Measurements from ENCODE around the gene CAMK1D. TPM values are rescaled to one million over a fixed set of nuclear protein-coding genes. Genes with fewer than 3 reads are reported as not detected.

CAMK1D gene
- total and polyA plus RNA-seq, 8 donors, result 4.4 to 10.8 (median 4.8) TPM

DNA sequence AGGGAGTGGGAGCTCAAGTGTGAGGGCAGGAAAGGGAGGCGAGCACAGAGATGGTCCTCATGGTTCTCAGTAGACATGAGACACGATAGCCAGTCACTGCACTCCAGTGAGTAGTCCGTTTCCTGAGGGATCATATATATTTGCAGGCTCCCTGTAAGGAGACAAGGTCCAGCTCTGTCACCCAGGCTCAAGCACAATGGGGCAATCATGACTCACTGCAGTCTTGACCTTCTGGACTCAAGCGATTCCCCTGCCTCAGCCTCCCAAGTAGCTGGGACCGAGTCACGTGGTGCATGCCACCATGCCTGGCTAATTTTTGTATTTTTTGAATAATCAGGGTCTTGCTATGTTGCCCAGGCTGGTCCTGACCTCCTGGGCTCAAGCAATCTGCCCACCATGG lies 535.5 kb downstream of the CAMK1D start:
- Histone ChIP-seq H3K36me3 (no peaks in the 10 kb centered on the region), H3K4me3 (no peak overlapping the region), H3K9me3 (no peaks in the 10 kb centered on the region), H3K27me3 (no peaks in the 10 kb centered on the region), H3K4me1 (no peaks in the 10 kb centered on the region), H3K27ac (no peak overlapping the region)
- DNase-seq (no peak), ATAC-seq (no peak)
- TF ChIP-seq, protein P1, sequence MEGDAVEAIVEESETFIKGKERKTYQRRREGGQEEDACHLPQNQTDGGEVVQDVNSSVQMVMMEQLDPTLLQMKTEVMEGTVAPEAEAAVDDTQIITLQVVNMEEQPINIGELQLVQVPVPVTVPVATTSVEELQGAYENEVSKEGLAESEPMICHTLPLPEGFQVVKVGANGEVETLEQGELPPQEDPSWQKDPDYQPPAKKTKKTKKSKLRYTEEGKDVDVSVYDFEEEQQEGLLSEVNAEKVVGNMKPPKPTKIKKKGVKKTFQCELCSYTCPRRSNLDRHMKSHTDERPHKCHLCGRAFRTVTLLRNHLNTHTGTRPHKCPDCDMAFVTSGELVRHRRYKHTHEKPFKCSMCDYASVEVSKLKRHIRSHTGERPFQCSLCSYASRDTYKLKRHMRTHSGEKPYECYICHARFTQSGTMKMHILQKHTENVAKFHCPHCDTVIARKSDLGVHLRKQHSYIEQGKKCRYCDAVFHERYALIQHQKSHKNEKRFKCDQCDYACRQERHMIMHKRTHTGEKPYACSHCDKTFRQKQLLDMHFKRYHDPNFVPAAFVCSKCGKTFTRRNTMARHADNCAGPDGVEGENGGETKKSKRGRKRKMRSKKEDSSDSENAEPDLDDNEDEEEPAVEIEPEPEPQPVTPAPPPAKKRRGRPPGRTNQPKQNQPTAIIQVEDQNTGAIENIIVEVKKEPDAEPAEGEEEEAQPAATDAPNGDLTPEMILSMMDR (IDR thresholded peaks at IDR 0.05), result no peak
- intact Hi-C loops (cut with DNase I), result no loop called here

Small RNAs within 50 kb of the gene (microRNA-seq; reads per million reads assigned to microRNA genes)
- gene MIR4480, result 0 reads per million in 2 donors
- 0 reads per million in 2 donors for gene MIR4481
- gene MIR548Q, result 0 reads per million in 2 donors

Other genes with a start within 250 kb of the CAMK1D start
- gene SEC61A2, start 219.9 kb upstream of the CAMK1D start, total RNA-seq, result 1 to 10 TPM; 4.8 to 5.5 TPM
- 10 to 100 TPM; 14.1 to 19.9 (median 15.9) TPM for gene SEC61A2, start 219.9 kb upstream of the CAMK1D start, polyA plus RNA-seq (ENCODE audit: insufficient read length in 6 of 6)
- 10 to 100 TPM; 47.2 to 56.8 TPM for gene NUDT5, start 153.7 kb upstream of the CAMK1D start, total RNA-seq
- 10 to 100 TPM; 57.2 to 64.6 (median 58.4) TPM for gene NUDT5, start 153.7 kb upstream of the CAMK1D start, polyA plus RNA-seq (ENCODE audit: insufficient read length in 6 of 6)
- 10 to 100 TPM; 51.9 to 63.6 TPM for gene CDC123, start 153.4 kb upstream of the CAMK1D start, total RNA-seq
- gene CDC123, start 153.4 kb upstream of the CAMK1D start, polyA plus RNA-seq (ENCODE audit: insufficient read length in 6 of 6), result 10 to 100 TPM; 85.4 to 98.6 (median 93.7) TPM

Data from left lung (tissue), 10 donors.